PFSK-1 (cell line): ENCODE results near the gene APBB2.

Experiments
- FOXP2 ChIP-seq: optimal IDR thresholded peaks from 2 replicates; pipeline ENCODE3; 2011; ENCODE audit warnings: borderline replicate concordance, control low read depth, inconsistent platforms; ENCODE audit not compliant: insufficient read depth; ENCODE audit errors: extremely low read length, extremely low read depth
- POLR2AphosphoS5 ChIP-seq: IDR thresholded peaks from 2 replicates; pipeline ENCODE4 v1.6.1; 2012; ENCODE audit warnings: low read depth, mild to moderate bottlenecking, control low read depth, low read length, moderate library complexity
- SIN3A ChIP-seq: IDR thresholded peaks from 2 replicates; pipeline ENCODE4 v1.6.1; 2012; ENCODE audit warnings: mild to moderate bottlenecking, low read length, moderate library complexity, borderline replicate concordance; ENCODE audit not compliant: insufficient read depth
- TAF1 ChIP-seq: IDR thresholded peaks from 2 replicates; pipeline ENCODE4 v1.6.1; 2012; ENCODE audit warnings: low read length, control low read depth, borderline replicate concordance; ENCODE audit not compliant: insufficient read depth
- TF ChIP-seq, protein P1 (sequence below), 2 experiments: IDR thresholded peaks; 2 replicates each; pipeline versions ENCODE4 v1.6.1 to v1.8.0; 2011 to 2012; ENCODE audit warnings: low read depth in 2 of 2, low read length in 2 of 2, control low read depth in 1 of 2, inconsistent platforms in 1 of 2, mild to moderate bottlenecking in 1 of 2, moderate library complexity in 1 of 2; ENCODE audit not compliant: insufficient read depth in 1 of 2

APBB2 gene

GRCh38 chr4:40840255-40840984 is 373.9 kb downstream of the APBB2 start:
- no peak for TF ChIP-seq TAF1
- TF ChIP-seq, protein P1, sequence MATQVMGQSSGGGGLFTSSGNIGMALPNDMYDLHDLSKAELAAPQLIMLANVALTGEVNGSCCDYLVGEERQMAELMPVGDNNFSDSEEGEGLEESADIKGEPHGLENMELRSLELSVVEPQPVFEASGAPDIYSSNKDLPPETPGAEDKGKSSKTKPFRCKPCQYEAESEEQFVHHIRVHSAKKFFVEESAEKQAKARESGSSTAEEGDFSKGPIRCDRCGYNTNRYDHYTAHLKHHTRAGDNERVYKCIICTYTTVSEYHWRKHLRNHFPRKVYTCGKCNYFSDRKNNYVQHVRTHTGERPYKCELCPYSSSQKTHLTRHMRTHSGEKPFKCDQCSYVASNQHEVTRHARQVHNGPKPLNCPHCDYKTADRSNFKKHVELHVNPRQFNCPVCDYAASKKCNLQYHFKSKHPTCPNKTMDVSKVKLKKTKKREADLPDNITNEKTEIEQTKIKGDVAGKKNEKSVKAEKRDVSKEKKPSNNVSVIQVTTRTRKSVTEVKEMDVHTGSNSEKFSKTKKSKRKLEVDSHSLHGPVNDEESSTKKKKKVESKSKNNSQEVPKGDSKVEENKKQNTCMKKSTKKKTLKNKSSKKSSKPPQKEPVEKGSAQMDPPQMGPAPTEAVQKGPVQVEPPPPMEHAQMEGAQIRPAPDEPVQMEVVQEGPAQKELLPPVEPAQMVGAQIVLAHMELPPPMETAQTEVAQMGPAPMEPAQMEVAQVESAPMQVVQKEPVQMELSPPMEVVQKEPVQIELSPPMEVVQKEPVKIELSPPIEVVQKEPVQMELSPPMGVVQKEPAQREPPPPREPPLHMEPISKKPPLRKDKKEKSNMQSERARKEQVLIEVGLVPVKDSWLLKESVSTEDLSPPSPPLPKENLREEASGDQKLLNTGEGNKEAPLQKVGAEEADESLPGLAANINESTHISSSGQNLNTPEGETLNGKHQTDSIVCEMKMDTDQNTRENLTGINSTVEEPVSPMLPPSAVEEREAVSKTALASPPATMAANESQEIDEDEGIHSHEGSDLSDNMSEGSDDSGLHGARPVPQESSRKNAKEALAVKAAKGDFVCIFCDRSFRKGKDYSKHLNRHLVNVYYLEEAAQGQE (IDR thresholded peaks at IDR 0.05; ENCODE audit: insufficient read depth in 1 of 2, low read depth in 2 of 2, low read length in 2 of 2), result no peak
- TF ChIP-seq SIN3A, result no peak
- TF ChIP-seq POLR2AphosphoS5, result no peak
- no peak for TF ChIP-seq FOXP2

DNA sequence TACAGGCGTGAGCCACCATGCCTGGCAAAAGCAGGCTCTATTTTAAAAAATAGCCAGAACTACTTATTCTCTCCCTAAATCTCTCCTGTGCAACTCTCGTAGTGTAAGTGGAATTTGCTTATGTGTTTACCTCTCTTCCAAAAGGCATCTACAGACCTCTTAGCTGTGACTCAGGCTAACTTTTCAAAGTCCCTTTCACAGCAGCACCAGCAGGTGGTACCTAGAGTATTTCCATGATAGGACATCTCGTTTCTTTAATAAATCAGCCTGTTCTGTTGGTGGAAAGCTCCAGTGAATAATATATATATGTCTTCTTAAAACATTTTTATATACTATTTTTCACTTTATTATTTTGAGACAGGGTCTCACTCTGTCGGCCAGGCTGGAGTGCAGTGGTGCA is 375.6 kb downstream of the APBB2 start:
- TF ChIP-seq, protein P1 (IDR thresholded peaks at IDR 0.05; ENCODE audit: insufficient read depth in 1 of 2, low read depth in 2 of 2, low read length in 2 of 2), result no peak
- no peak for TF ChIP-seq FOXP2

DNA sequence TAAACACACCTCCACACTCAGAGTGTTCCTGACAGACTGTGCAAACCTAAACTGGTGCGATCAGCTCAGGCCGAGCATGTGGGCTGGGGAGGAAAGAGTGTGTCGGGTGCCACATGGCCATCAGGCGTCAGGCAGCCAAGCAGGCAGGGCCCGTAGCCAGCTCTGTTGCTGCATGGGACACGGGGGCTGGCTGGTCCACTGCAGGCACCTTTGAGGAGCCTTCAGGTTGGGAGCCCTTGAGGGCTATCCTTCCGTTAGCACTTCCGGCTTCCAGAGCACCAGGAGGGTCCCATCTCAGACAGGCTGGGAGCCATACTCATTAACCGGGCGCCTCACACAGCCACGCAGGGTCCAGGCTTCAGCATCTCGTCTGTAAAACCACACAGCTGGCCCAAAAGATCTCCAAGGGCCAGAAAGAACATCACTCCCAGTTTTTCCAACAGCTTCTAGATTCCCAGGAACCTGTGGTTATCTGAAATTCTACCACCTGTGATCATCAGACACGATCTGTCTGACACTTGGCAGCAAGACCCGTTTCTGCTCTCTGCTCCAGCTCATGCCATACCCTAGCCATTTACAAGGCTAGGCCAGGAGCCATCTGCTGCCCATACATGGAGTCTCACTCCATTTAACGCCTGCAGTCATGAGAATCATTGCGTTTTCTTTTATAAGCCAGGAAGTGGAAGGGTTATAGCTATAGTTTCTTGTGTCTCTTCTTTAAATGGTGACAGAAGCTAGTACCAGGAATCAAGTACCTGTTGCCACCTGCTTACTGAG is 377.1 kb downstream of the APBB2 start:
- TF ChIP-seq, protein P1 (IDR thresholded peaks at IDR 0.05; ENCODE audit: insufficient read depth in 1 of 2, low read depth in 2 of 2, low read length in 2 of 2), result no peak
- no peak for TF ChIP-seq TAF1
- TF ChIP-seq SIN3A, result no peak
- no peak for TF ChIP-seq FOXP2
- TF ChIP-seq POLR2AphosphoS5, result no peak

DNA sequence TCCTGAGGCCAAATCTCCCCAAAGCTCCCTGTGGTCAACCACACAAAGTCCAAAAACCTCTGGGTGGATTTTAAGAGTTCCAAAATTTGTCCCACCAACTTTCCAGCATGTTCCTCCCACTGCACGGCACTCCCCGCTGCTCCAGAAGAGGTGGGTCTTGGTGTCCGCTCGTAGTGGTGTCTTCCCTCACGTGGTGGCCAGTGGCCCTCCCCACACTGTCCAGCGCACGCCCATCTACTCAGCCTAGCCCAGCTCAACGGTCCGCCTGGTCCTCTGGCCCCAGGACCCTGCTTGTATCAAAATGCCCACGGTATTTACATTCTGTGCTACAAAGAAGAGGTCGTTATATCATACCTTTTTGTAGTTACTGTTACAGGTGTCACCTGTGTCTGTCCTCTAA is 381.1 kb downstream of the APBB2 start:
- TF ChIP-seq FOXP2 (no peak), POLR2AphosphoS5 (no peak), TAF1 (no peak), SIN3A (no peak)
- TF ChIP-seq, protein P1 (IDR thresholded peaks at IDR 0.05; ENCODE audit: insufficient read depth in 1 of 2, low read depth in 2 of 2, low read length in 2 of 2), result no peak
